ENCODE results near the gene SLCO3A1.

DNA sequence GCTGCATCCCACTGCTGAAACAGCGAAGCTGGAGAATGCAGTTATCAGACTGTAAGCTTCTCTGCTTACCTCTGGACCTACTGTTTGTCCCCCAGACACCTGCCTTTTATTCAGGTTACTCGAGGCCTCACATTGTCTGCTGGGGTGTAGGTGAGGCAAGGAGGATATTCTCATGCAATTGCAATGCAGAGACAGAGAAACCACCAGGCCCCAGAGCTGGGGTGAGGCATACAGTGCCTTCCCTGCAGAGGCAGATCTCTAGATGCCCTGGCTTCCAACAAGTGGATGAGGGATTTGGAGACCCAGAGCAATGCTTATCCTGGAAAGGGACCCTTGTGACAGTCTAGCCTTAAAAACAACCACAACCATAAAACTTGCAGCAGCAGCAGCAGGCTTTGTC is 276.7 kb downstream of the SLCO3A1 start:
- no peak for TF ChIP-seq POLR2A (IDR thresholded peaks at IDR 0.05)
- TF ChIP-seq, protein P1, sequence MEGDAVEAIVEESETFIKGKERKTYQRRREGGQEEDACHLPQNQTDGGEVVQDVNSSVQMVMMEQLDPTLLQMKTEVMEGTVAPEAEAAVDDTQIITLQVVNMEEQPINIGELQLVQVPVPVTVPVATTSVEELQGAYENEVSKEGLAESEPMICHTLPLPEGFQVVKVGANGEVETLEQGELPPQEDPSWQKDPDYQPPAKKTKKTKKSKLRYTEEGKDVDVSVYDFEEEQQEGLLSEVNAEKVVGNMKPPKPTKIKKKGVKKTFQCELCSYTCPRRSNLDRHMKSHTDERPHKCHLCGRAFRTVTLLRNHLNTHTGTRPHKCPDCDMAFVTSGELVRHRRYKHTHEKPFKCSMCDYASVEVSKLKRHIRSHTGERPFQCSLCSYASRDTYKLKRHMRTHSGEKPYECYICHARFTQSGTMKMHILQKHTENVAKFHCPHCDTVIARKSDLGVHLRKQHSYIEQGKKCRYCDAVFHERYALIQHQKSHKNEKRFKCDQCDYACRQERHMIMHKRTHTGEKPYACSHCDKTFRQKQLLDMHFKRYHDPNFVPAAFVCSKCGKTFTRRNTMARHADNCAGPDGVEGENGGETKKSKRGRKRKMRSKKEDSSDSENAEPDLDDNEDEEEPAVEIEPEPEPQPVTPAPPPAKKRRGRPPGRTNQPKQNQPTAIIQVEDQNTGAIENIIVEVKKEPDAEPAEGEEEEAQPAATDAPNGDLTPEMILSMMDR (IDR thresholded peaks at IDR 0.05), result no peak
- no peak for TF ChIP-seq EP300 (IDR thresholded peaks at IDR 0.05)
- TF ChIP-seq POLR2AphosphoS5 (IDR thresholded peaks at IDR 0.05), result no peak
